Lower lobe of right lung (tissue), 2 donors: ENCODE data around the gene LRRC73. TPM values are rescaled to one million over a fixed set of nuclear protein-coding genes. Genes with fewer than 3 reads are reported as not detected.
"Not testable (repeated sequence)": the region's sequence is repeated elsewhere in the genome, so short reads cannot be mapped to it uniquely, and the experiment has no call there.

ENCODE experiments used
- ATAC-seq, 2 donors: fragments of 200-7000 bp; cut with Tn5 transposase; one replicate each; pipeline ENCODE4 v1.9.1; 2020 to 2022; ENCODE audit warnings: mild to moderate bottlenecking in 2 of 2, moderate library complexity in 2 of 2
- DNase-seq: peaks from one replicate; pipeline ENCODE4 v3.0.0-alpha.2; 2020
- H3K27ac ChIP-seq: fragments of 200-600 bp; one replicate; pipeline ENCODE4 v1.8.0; 2022
- H3K27me3 ChIP-seq: fragments of 200-600 bp; one replicate; pipeline ENCODE4 v1.8.0; 2022; ENCODE audit warnings: low read depth
- H3K36me3 ChIP-seq: fragments of 200-600 bp; one replicate; pipeline ENCODE4 v1.8.0; 2022; ENCODE audit warnings: mild to moderate bottlenecking
- H3K4me1 ChIP-seq: fragments of 200-600 bp; one replicate; pipeline ENCODE4 v1.8.0; 2022
- H3K4me3 ChIP-seq: fragments of 200-600 bp; one replicate; pipeline ENCODE4 v1.8.0; 2022; ENCODE audit warnings: mild to moderate bottlenecking
- H3K9me3 ChIP-seq: fragments of 200-600 bp; one replicate; pipeline ENCODE4 v1.8.0; 2022
- CTCF ChIP-seq: fragments of 200-600 bp; IDR thresholded peaks from one replicate; pipeline ENCODE4 v1.8.0; 2022; ENCODE audit warnings: antibody characterized with exemption, mild to moderate bottlenecking
- intact Hi-C: fragments of 100-400 bp; cut with DNase I; formaldehyde crosslinking; loops from one replicate; pipeline ENCODE4 v1.11.0; 2022
- total RNA-seq: library from RNA; stranded (reverse); fragmentation: NEBNext Ultra II Directional; extraction: Animal tissue kit (Norgen Biotek cat#: 25700); gene quantifications from one replicate; pipeline ENCODE4 v1.2.1, GENCODE V29; 2021
- donor health status: DM: no; HTN: yes; CAD: no; lungs with severe emphysema.

Gene LRRC73
- total RNA-seq, 1 donor from 2014 or later: 1.6 TPM

DNA sequence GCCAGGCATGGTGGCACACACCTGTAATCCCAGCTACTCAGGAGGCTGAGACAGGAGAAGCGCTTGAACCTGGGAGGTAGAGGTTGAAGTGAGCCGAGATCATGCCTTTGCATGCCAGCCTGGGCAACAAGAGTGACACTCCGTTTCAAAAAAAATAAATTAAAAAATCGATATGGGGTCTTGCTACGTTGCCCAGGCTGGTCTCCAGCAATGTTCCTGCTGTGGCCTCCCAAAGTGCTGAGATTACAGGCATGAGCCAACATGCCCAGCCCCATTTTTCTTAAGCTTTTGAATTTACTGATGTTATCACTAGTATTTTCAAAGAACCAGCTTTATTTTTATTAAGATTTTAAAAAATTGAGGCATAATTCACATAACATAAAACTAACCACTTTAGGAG lies 30.4 kb upstream of the LRRC73 start:
- no peak for TF ChIP-seq CTCF
- no peaks in the 10 kb centered on the region for H3K27me3 ChIP-seq
- H3K27ac ChIP-seq: no peak overlapping the region
- no peak for DNase-seq
- no peaks in the 10 kb centered on the region for H3K4me1 ChIP-seq
- no peak overlapping the region for H3K4me3 ChIP-seq
- H3K9me3 ChIP-seq: no peaks in the 10 kb centered on the region
- intact Hi-C loops: no loop called here
- H3K36me3 ChIP-seq: peaks cover 90% of the 10 kb centered on the region
- no peak for ATAC-seq

GRCh38 chr6:43539409-43539808 lies 29.3 kb upstream of the LRRC73 start:
- H3K4me3 ChIP-seq, H3K9me3 ChIP-seq, DNase-seq, H3K27me3 ChIP-seq, H3K27ac ChIP-seq, intact Hi-C loops, ATAC-seq, H3K4me1 ChIP-seq: not testable (repeated sequence)
- H3K36me3 ChIP-seq: peaks cover 87% of the 10 kb centered on the region

DNA sequence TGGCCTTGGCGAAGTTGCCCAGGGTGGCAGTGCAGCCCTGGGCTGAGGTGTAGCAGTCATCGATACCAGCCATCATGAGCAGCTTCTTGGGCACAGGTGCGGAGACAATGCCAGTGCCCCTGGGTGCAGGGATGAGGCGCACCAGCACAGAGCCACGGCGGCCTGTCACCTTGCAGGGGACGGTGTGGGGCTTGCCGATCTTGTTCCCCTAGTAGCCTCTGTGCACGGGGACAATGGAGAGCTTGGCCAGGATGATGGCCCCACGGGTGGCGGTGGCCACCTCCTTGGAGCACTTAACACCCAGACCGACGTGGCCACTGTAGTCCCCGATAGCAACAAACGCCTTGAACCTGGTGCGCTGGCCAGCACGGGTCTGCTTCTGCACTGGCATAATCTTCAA lies 28.8 kb upstream of the LRRC73 start:
- H3K4me3 ChIP-seq, H3K27me3 ChIP-seq, intact Hi-C loops, ATAC-seq, H3K4me1 ChIP-seq, DNase-seq, H3K9me3 ChIP-seq, H3K27ac ChIP-seq: not testable (repeated sequence)
- peaks cover 83% of the 10 kb centered on the region for H3K36me3 ChIP-seq

DNA sequence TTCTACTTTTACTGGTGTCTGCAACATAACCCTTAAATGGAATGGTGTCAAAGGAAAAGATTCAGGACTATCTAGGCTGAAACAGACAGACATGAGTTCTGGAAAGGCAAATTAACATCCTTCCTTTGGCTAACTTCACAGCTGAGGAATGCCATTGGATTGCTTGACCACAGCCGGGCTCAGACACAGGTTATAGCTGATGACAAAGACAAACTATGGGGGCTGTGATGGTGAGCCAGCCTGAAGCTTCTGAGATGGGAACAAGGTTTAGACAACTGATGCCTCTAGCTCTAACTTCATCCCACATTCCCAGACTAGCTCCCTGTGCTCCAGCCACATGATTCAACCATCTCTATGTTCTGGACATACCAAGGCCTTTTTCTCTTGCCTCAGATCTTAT lies 22.1 kb upstream of the LRRC73 start:
- no peaks in the 10 kb centered on the region for H3K27me3 ChIP-seq
- intact Hi-C loops: no loop called here
- DNase-seq (no peak), ATAC-seq (no peak)
- peaks cover 87% of the 10 kb centered on the region for H3K36me3 ChIP-seq
- no peak overlapping the region for H3K4me3 ChIP-seq
- no peaks in the 10 kb centered on the region for H3K9me3 ChIP-seq
- H3K27ac ChIP-seq: no peak overlapping the region
- no peaks in the 10 kb centered on the region for H3K4me1 ChIP-seq
- TF ChIP-seq CTCF: no peak

- TF ChIP-seq CTCF: no peak
- no peaks in the 10 kb centered on the region for H3K4me1 ChIP-seq
- no peak overlapping the region for H3K4me3 ChIP-seq
- no peaks in the 10 kb centered on the region for H3K9me3 ChIP-seq
- ATAC-seq: peak; percentile 45 to 61
- no peak for DNase-seq
- H3K36me3 ChIP-seq: peaks cover 99% of the 10 kb centered on the region
- H3K27ac ChIP-seq: no peak overlapping the region
- no peaks in the 10 kb centered on the region for H3K27me3 ChIP-seq
- intact Hi-C loops: no loop called here
These were observed 14.4 kb upstream of the LRRC73 start for GRCh38 chr6:43524483-43524961.

- Histone ChIP-seq H3K36me3 (peaks cover 94% of the 10 kb centered on the region), H3K4me1 (peaks cover 6% of the 10 kb centered on the region), H3K27ac (no peak overlapping the region), H3K27me3 (no peaks in the 10 kb centered on the region), H3K9me3 (no peaks in the 10 kb centered on the region), H3K4me3 (no peak overlapping the region)
- intact Hi-C loops: no loop called here
- no peak for TF ChIP-seq CTCF
- ATAC-seq (no peak), DNase-seq (no peak)
These were observed 13.1 kb upstream of the LRRC73 start for GRCh38 chr6:43523284-43523683.
